GM23338 (cell line): ENCODE data around the gene EYS.

Experiments used
- EZH2 ChIP-seq: fragments of 200-600 bp; sonication (generic); IDR thresholded peaks from one replicate; pipeline ENCODE4 v1.8.0; 2017; ENCODE audit warnings: antibody characterized with exemption, mild to moderate bottlenecking, low read depth; ENCODE audit not compliant: unreplicated experiment
- TF ChIP-seq, protein P1 (sequence below), 2 experiments: fragments of 200-600 bp in 1 of 2; sonication (generic) in 1 of 2; conservative IDR thresholded peaks; 2 replicates each; pipeline versions ENCODE4 v1.5.1 to v1.6.1; 2016 to 2017; ENCODE audit warnings: antibody characterized with exemption in 2 of 2, low read depth in 2 of 2, mild to moderate bottlenecking in 2 of 2, moderate library complexity in 1 of 2

DNA sequence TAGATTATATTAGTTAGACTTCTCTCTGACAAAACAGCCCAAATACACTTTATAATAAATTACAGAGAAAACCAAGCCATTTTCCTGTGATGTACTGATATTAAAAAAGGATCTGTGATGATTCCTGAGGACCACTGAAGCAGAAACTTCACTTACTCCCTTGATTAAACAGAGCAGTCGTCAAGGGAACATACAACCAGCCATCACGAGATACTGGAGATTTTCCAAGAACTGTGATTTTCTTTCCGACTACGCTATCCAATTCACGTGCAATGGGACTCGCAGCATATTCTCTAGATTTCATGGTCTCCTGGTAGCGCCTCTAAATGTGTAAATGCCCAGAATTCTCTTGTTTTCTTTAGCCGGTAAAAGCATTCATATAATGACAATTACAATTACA is 1694.0 kb downstream of the EYS start:
- TF ChIP-seq, protein P1, sequence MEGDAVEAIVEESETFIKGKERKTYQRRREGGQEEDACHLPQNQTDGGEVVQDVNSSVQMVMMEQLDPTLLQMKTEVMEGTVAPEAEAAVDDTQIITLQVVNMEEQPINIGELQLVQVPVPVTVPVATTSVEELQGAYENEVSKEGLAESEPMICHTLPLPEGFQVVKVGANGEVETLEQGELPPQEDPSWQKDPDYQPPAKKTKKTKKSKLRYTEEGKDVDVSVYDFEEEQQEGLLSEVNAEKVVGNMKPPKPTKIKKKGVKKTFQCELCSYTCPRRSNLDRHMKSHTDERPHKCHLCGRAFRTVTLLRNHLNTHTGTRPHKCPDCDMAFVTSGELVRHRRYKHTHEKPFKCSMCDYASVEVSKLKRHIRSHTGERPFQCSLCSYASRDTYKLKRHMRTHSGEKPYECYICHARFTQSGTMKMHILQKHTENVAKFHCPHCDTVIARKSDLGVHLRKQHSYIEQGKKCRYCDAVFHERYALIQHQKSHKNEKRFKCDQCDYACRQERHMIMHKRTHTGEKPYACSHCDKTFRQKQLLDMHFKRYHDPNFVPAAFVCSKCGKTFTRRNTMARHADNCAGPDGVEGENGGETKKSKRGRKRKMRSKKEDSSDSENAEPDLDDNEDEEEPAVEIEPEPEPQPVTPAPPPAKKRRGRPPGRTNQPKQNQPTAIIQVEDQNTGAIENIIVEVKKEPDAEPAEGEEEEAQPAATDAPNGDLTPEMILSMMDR (conservative IDR thresholded peaks at IDR 0.05; ENCODE audit: low read depth in 2 of 2): no peak
- no peak for TF ChIP-seq EZH2
